Measurements from ENCODE around the gene CPM.

The CPM gene

GRCh38 chr12:68855111-68855510, 77.9 kb downstream of the CPM start:
- TF ChIP-seq, protein P1, sequence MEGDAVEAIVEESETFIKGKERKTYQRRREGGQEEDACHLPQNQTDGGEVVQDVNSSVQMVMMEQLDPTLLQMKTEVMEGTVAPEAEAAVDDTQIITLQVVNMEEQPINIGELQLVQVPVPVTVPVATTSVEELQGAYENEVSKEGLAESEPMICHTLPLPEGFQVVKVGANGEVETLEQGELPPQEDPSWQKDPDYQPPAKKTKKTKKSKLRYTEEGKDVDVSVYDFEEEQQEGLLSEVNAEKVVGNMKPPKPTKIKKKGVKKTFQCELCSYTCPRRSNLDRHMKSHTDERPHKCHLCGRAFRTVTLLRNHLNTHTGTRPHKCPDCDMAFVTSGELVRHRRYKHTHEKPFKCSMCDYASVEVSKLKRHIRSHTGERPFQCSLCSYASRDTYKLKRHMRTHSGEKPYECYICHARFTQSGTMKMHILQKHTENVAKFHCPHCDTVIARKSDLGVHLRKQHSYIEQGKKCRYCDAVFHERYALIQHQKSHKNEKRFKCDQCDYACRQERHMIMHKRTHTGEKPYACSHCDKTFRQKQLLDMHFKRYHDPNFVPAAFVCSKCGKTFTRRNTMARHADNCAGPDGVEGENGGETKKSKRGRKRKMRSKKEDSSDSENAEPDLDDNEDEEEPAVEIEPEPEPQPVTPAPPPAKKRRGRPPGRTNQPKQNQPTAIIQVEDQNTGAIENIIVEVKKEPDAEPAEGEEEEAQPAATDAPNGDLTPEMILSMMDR (IDR thresholded peaks at IDR 0.05; ENCODE audit: insufficient read depth, missing control alignments): no peak
- FAIRE-seq (no peak), DNase-seq (ENCODE audit: insufficient read length, low spot score) (no peak)

GRCh38 chr12:68854554-68854953, 78.4 kb downstream of the CPM start:
- DNase-seq (ENCODE audit: insufficient read length, low spot score) (no peak), FAIRE-seq (no peak)
- TF ChIP-seq, protein P1 (IDR thresholded peaks at IDR 0.05; ENCODE audit: insufficient read depth, missing control alignments): no peak

- no peak for FAIRE-seq
- TF ChIP-seq, protein P1 (IDR thresholded peaks at IDR 0.05; ENCODE audit: insufficient read depth, missing control alignments): no peak
- DNase-seq (ENCODE audit: insufficient read length, low spot score): no peak
Measured at GRCh38 chr12:68854078-68854468, 78.9 kb downstream of the CPM start.

DNA sequence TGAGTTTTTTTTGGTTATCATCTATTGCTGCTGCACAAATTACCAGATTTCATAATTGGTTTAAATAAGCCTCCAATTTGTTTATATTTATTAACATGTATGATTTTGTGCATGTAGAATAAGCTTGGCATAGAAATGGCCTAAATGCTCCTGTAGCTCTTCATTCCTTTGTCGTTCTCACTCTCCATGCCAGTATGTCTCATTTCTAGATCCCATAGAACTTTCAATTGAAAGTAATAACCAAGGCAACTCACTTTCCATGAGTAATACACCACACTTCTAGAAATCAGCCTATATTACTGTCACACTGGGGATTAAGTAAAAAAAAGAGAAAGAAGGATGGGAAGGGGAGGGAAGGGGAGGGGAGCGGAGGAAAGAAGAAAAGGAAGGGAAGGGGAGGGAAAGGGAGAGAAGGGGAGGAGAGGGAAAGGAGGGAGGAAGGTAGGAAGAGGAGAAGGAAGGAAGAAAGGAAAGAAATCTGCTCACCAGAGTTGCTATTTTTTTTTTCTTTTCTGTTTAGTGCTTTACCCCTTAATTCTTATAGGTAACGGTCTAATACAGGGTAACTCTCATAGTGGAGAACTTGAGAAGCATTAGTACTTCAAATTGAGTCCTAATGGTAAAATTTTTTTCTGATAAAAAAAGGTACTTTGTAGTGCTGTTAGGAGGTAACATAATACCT, 79.4 kb downstream of the CPM start:
- FAIRE-seq (no peak), DNase-seq (ENCODE audit: insufficient read length, low spot score) (no peak)
- TF ChIP-seq, protein P1 (IDR thresholded peaks at IDR 0.05; ENCODE audit: insufficient read depth, missing control alignments): no peak

DNA sequence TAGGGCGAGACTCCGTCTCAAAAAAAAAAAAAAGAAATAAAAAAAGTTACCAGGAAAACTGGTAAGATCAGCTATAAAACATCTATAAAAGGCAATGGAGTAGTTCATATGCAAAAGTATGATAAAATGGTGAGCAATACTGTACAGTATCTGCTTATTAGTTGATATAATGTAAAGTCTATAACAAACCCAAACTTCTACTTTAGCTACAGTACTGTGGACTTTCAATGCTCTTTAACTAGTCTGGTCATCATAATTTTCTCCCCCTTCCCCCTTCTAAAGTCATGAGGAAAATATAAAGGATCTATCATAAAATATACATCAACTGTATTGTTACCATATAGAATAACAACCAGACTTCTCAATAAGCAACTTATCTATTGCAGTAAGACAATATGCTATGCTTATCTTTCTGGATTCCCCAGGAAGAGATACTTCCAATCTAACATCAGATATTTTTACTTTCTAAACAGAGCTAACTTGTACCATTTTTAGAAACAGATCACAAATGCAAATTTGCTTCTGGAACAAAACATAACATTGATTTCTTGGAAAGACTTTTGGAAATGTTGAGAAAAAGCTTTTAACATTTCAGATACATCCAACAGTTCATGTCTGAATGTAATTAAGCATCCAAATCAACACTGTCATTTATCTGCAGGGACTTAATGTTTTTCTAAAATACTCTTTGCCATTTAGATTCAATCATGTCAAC, 81.2 kb downstream of the CPM start:
- TF ChIP-seq, protein P1 (IDR thresholded peaks at IDR 0.05; ENCODE audit: insufficient read depth, missing control alignments): no peak

DNA sequence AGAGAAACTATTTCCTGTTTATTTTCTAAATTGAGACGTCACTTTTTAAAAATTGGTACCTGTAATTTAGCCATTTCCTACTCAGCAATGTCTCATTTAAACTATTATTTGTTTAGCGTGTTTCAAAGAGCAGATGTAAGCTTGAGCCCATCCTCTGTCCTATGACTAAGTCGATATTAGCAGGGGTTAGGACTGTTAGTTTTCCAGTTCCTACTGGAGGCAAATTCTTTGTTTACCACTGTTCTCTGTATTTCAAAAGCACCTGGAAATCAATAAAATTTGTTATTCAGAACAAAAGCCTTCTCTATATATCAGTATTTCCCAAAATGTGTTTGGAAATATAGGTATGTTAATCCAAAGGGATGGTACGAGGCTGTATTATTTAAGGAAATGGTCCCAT, 82.6 kb downstream of the CPM start:
- no peak for FAIRE-seq

More for the DNA sequence above, 81.2 kb downstream of the CPM start:
- DNase-seq (ENCODE audit: insufficient read length, low spot score) (no peak), FAIRE-seq (no peak)

More for the DNA sequence above, 82.6 kb downstream of the CPM start:
- no peak for DNase-seq (ENCODE audit: insufficient read length, low spot score)
- TF ChIP-seq, protein P1 (IDR thresholded peaks at IDR 0.05; ENCODE audit: insufficient read depth, missing control alignments): no peak
